Measurements from ENCODE around the gene AVEN.
"Not testable (repeated sequence)": the region's sequence is repeated elsewhere in the genome, so short reads cannot be mapped to it uniquely, and the experiment has no call there.

Gene AVEN

GRCh38 chr15:34038871-34039789, at the start of gene AVEN:
TSS of gene AVEN (minus strand) at chr15:34039204. CDS start at chr15:34039046, 158 bp downstream.
- peak; percentile 50 for DNase-seq (ENCODE audit: low read depth)

GRCh38 chr15:34085746-34086145, 46.7 kb upstream of the AVEN start:
- DNase-seq (ENCODE audit: low read depth), result no peak

- no peak for DNase-seq (ENCODE audit: low read depth)
These were observed 45.1 kb upstream of the AVEN start for GRCh38 chr15:34084086-34084485.

GRCh38 chr15:34079904-34080303, 40.9 kb upstream of the AVEN start:
- DNase-seq (ENCODE audit: low read depth), result no peak

GRCh38 chr15:34078900-34079299, 39.9 kb upstream of the AVEN start:
- DNase-seq (ENCODE audit: low read depth), result no peak

GRCh38 chr15:34076785-34077184, 37.8 kb upstream of the AVEN start:
- DNase-seq (ENCODE audit: low read depth), result no peak

- no peak for DNase-seq (ENCODE audit: low read depth)
These were observed 31.0 kb upstream of the AVEN start for GRCh38 chr15:34070003-34070402.

- no peak for DNase-seq (ENCODE audit: low read depth)
These were observed 26.9 kb upstream of the AVEN start for GRCh38 chr15:34065941-34066340.

GRCh38 chr15:34065261-34065660, 26.3 kb upstream of the AVEN start:
- DNase-seq (ENCODE audit: low read depth), result no peak

- no peak for DNase-seq (ENCODE audit: low read depth)
These were observed 25.4 kb upstream of the AVEN start for GRCh38 chr15:34064438-34064837.

GRCh38 chr15:34059946-34060345, 20.9 kb upstream of the AVEN start:
- no peak for DNase-seq (ENCODE audit: low read depth)

- no peak for DNase-seq (ENCODE audit: low read depth)
These were observed 20.5 kb upstream of the AVEN start for GRCh38 chr15:34059476-34059875.

GRCh38 chr15:34056911-34057310, 17.9 kb upstream of the AVEN start:
- no peak for DNase-seq (ENCODE audit: low read depth)

- DNase-seq (ENCODE audit: low read depth), result peak; percentile 85
These were observed 17.0 kb upstream of the AVEN start for GRCh38 chr15:34055868-34056595.

- no peak for DNase-seq (ENCODE audit: low read depth)
These were observed 15.2 kb upstream of the AVEN start for GRCh38 chr15:34054081-34054707.

GRCh38 chr15:34050385-34050784, 11.4 kb upstream of the AVEN start:
- DNase-seq (ENCODE audit: low read depth), result not testable (repeated sequence)

- peak; percentile 94 for DNase-seq (ENCODE audit: low read depth)
These were observed 10.1 kb upstream of the AVEN start for GRCh38 chr15:34049112-34049511.

- peak; percentile 49 for DNase-seq (ENCODE audit: low read depth)
These were observed 9.1 kb upstream of the AVEN start for GRCh38 chr15:34047893-34048775.

GRCh38 chr15:34046471-34047145, 7.6 kb upstream of the AVEN start:
- DNase-seq (ENCODE audit: low read depth), result no peak

- no peak for DNase-seq (ENCODE audit: low read depth)
These were observed 4.8 kb upstream of the AVEN start for GRCh38 chr15:34043813-34044212.

- DNase-seq (ENCODE audit: low read depth), result no peak
These were observed 4.4 kb upstream of the AVEN start for GRCh38 chr15:34043391-34043790.
